GM12878 (cell line): ENCODE measurements around the gene TNNT1. TPM values are rescaled to one million over a fixed set of nuclear protein-coding genes. Genes with fewer than 3 reads are reported as not detected.

Experiments used
- ATAC-seq: fragments of 200-7000 bp; cut with Tn5 transposase; 3 replicates; pipeline ENCODE4 v1.9.1; 2020; ENCODE audit warnings: mild to moderate bottlenecking, moderate library complexity
- BruUV-seq: library from RNA; stranded (reverse); fragments of 400-500 nt; replicated peaks from 2 replicates; lab custom pipeline; 2021; lab: Mats Ljungman, UMichigan
- CTCF ChIA-PET: fragments of 300-600 bp; sonication (Branson Sonifier 250); formaldehyde crosslinking; extraction: SDS; loops from one replicate; lab custom pipeline; 2021; ENCODE audit warnings: inconsistent platforms; lab: Yijun Ruan, JAX
- POLR2A ChIA-PET: fragments of 350-600 bp; formaldehyde crosslinking; extraction: SDS; loops from one replicate; lab custom pipeline; 2021; ENCODE audit warnings: inconsistent platforms; lab: Charles Lee
- RAD21 ChIA-PET: fragments of 300-600 bp; sonication (Branson Sonifier 250); formaldehyde crosslinking; loops from one replicate; lab custom pipeline; 2023; ENCODE audit warnings: antibody characterized with exemption; ENCODE audit not compliant: unreplicated experiment; lab: Charles Lee
- SMC1A ChIA-PET: fragments of 300-600 bp; sonication (Branson Sonifier 250); formaldehyde crosslinking; loops from one replicate; lab custom pipeline; 2023; ENCODE audit not compliant: unreplicated experiment, uncharacterized antibody; lab: Charles Lee
- DNase-seq: peaks from one replicate; pipeline ENCODE4 v3.0.0-alpha.2; 2011; ENCODE audit warnings: low read depth, low spot score
- FAIRE-seq: peaks from 3 replicates; lab custom pipeline; 2011; peaks lifted over from hg19 to GRCh38; lab: Jason Lieb, UNC
- H2AFZ ChIP-seq: 2 replicates; pipeline ENCODE4 v1.6.0; 2011; ENCODE audit warnings: low read depth, low read length, control low read depth; ENCODE audit not compliant: control insufficient read depth
- H3K27ac ChIP-seq: 2 replicates; pipeline ENCODE4 v1.5.1; 2011; ENCODE audit warnings: control low read depth; ENCODE audit not compliant: control insufficient read depth, insufficient read depth
- H3K27me3 ChIP-seq, 2 experiments: replicated peaks in 1 of 2; 2 replicates each; pipeline versions ENCODE4 v1.6.0 to v1.6.1; 2011; ENCODE audit warnings: low read length in 1 of 2; ENCODE audit not compliant: control insufficient read depth in 2 of 2, insufficient read depth in 2 of 2
- H3K36me3 ChIP-seq, 2 experiments: 2 replicates each; pipeline ENCODE4 v1.5.1; 2011; ENCODE audit warnings: low read length in 1 of 2; ENCODE audit not compliant: control insufficient read depth in 2 of 2, insufficient read depth in 2 of 2
- H3K4me1 ChIP-seq: 2 replicates; pipeline ENCODE4 v1.6.1; 2011; ENCODE audit warnings: mild to moderate bottlenecking, low read length, moderate library complexity, mixed read lengths; ENCODE audit not compliant: control insufficient read depth, insufficient read depth
- H3K4me2 ChIP-seq: 2 replicates; pipeline ENCODE4 v1.6.0; 2011; ENCODE audit warnings: control low read depth; ENCODE audit not compliant: control insufficient read depth, insufficient read depth
- H3K4me3 ChIP-seq: fragments of 200-600 bp; sonication (generic); 2 replicates; pipeline ENCODE4 v1.5.1; 2016
- H3K79me2 ChIP-seq: 2 replicates; pipeline ENCODE4 v1.6.0; 2011; ENCODE audit warnings: low read length; ENCODE audit not compliant: control insufficient read depth, insufficient read depth
- H3K9ac ChIP-seq: 2 replicates; pipeline ENCODE4 v1.8.0; 2011; ENCODE audit warnings: low read length, control low read depth, mixed read lengths; ENCODE audit not compliant: control insufficient read depth, insufficient read depth
- H3K9me3 ChIP-seq: replicated peaks from 3 replicates; pipeline ENCODE4 v1.5.1; 2011; ENCODE audit warnings: mild to moderate bottlenecking, low read length; ENCODE audit not compliant: control insufficient read depth, insufficient read depth
- H4K20me1 ChIP-seq: 2 replicates; pipeline ENCODE4 v1.6.0; 2011; ENCODE audit not compliant: control insufficient read depth, insufficient read depth
- PAX5 ChIP-seq: IDR thresholded peaks from 2 replicates; pipeline ENCODE4 v1.6.1; 2011; ENCODE audit warnings: low read depth, low read length, borderline replicate concordance
- STAT1 ChIP-seq: fragments of 450-650 bp; conservative IDR thresholded peaks from 2 replicates; pipeline ENCODE4 v1.6.1; 2014; ENCODE audit warnings: antibody characterized with exemption, mild to moderate bottlenecking
- ZBTB11 ChIP-seq: fragments of 450-650 bp; formaldehyde crosslinking; IDR thresholded peaks from 2 replicates; pipeline ENCODE4 v1.5.0; 2022; ENCODE audit warnings: mild to moderate bottlenecking, missing genetic modification characterization
- ZBTB4 ChIP-seq: fragments of 450-650 bp; formaldehyde crosslinking; IDR thresholded peaks from 2 replicates; pipeline ENCODE4 v1.4.0; 2022; ENCODE audit warnings: mild to moderate bottlenecking, moderate library complexity
- WGBS: methylation state at CpG from one replicate; pipeline ENCODE4 v1.1.6; 2016; ENCODE audit warnings: low lambda C conversion rate; ENCODE audit not compliant: insufficient replicate concordance, insufficient coverage; ENCODE audit errors: missing lambda C conversion rate; 5-methylcytosine and 5-hydroxymethylcytosine counted together
- in situ Hi-C: fragments of 300-500 bp; cut with MboI; formaldehyde crosslinking; loops from 9 replicates; pipeline ENCODE4 v1.14.3; 2018; ENCODE audit warnings: mixed read lengths
- intact Hi-C: fragments of 100-400 bp; cut with micrococcal nuclease; formaldehyde crosslinking; loops from one replicate; pipeline ENCODE4 v1.14.2; 2022; ENCODE audit not compliant: unreplicated experiment
- polyA plus RNA-seq, 11 experiments: library from polyadenylated mRNA; depleted of rRNA in 4 of 11; unstranded in 6 of 11; stranded (reverse) in 5 of 11; fragments of >200 nt; fragmentation: Nextera tagmentation in 4 of 11; fragmentation: Illumina TruSeq in 1 of 11; extraction: Ambion mirVana in 4 of 11; extraction: Trizol in 1 of 11; gene quantifications; 1 replicate in 1 of 11; 2 replicates in 10 of 11; pipeline versions ENCODE4 v1.2.1 to v1.2.3, GENCODE V29; 2011 to 2016; ENCODE audit warnings: inconsistent platforms in 2 of 11, missing spikeins in 2 of 11, low read depth in 1 of 11
- total RNA-seq, 4 experiments: library from RNA; depleted of rRNA in 3 of 4; stranded (reverse); fragments of >200 nt in 3 of 4; fragmentation: Illumina TruSeq in 1 of 4; extraction: Trizol in 1 of 4; gene quantifications; 2 replicates each; pipeline versions ENCODE4 v1.2.1 to v1.2.3, GENCODE V29; 2013 to 2021

Gene TNNT1
- total and polyA plus RNA-seq, 10 of the 15 experiments (the other 5 are each of a cell fraction or from before 2014, with no cell fraction given), result 0.26 to 0.62 (median 0.37) TPM; not detected in 7

GRCh38 chr19:55085923-55086715 lies 62.9 kb downstream of the TNNT1 start:
- intact Hi-C loops, result no loop called here
- Histone ChIP-seq H3K9ac (no peak overlapping the region), H3K27me3 (peaks cover 0 to 7% of the 10 kb centered on the region in 2 experiments; a peak in 2 of 4 replicates), H2AFZ (no peak overlapping the region), H3K4me1 (peaks cover 4% of the 10 kb centered on the region; the same call in 1 of the 2 replicates), H3K27ac (no peak overlapping the region), H3K9me3 (no peaks in the 10 kb centered on the region; the same call in 2 of the 3 replicates), H3K4me3 (no peak overlapping the region), H3K36me3 (no peaks in the 10 kb centered on the region; a peak in 1 of 4 replicates)
- FAIRE-seq (no peak), DNase-seq (no peak), ATAC-seq (no peak)
- in situ Hi-C loops, result no loop called here
- SMC1A ChIA-PET, result interaction anchor here (1.9 kb wide), 1 partner anchor 28 kb away, joined by 4 read pairs; no protein-coding TSS in a partner anchor
- 41% methylated on average over 23 of the region's 35 CpGs for WGBS
- no TSS peak for BruUV-seq
- no peak for TF ChIP-seq STAT1
- TF ChIP-seq, all 136 proteins: peak for 0
- RAD21 ChIA-PET, result interaction anchor here (1.0 kb wide), 1 partner anchor 74 kb away, joined by 3 read pairs; no protein-coding TSS in a partner anchor
- CTCF ChIA-PET, result interaction anchor here (0.6 to 2.6 kb wide), 3 partner anchors 50 to 199 kb away, joined by 3 to 18 read pairs (median 11); no protein-coding TSS in a partner anchor
- H4K20me1 ChIP-seq, result no peaks in the 10 kb centered on the region
- no peaks in the 10 kb centered on the region for H3K79me2 ChIP-seq
- POLR2A ChIA-PET, result no interaction called here
- no peak overlapping the region for H3K4me2 ChIP-seq

- no peak for DNase-seq
- ChIA-PET SMC1A (interaction anchor here (1.9 kb wide), 1 partner anchor 29 kb away, joined by 4 read pairs; no protein-coding TSS in a partner anchor), CTCF (interaction anchor here (1.1 kb wide), 1 partner anchor 76 kb away, joined by 3 read pairs; no protein-coding TSS in a partner anchor), RAD21 (no interaction called here), POLR2A (no interaction called here)
- in situ Hi-C loops, result no loop called here
- H3K4me1 ChIP-seq, result peaks cover 10% of the 10 kb centered on the region; the same call in 1 of the 2 replicates
- H3K9ac ChIP-seq, result no peak overlapping the region
- no peak overlapping the region for H3K4me2 ChIP-seq
- no peak for FAIRE-seq
- no peaks in the 10 kb centered on the region; the same call in 2 of the 3 replicates for H3K9me3 ChIP-seq
- intact Hi-C loops, result no loop called here
- H3K36me3 ChIP-seq, result no peaks in the 10 kb centered on the region
- H3K4me3 ChIP-seq, result no peak overlapping the region
- no peaks in the 10 kb centered on the region for H4K20me1 ChIP-seq
- H3K79me2 ChIP-seq, result no peaks in the 10 kb centered on the region
- ATAC-seq, result no peak
- no peak overlapping the region for H3K27ac ChIP-seq
- no peak overlapping the region for H2AFZ ChIP-seq
- H3K27me3 ChIP-seq, result peaks cover 0 to 7% of the 10 kb centered on the region in 2 experiments; a peak in 2 of 4 replicates
- WGBS, result 52% methylated on average over 10 of the region's 10 CpGs
- no TSS peak for BruUV-seq
- TF ChIP-seq ZBTB11 (CRISPR knock-in tag) (no peak), ZBTB4 (no peak), PAX5 (no peak)
These were observed 64.6 kb downstream of the TNNT1 start for GRCh38 chr19:55084416-55084815.
